Fibroblast of the conjunctiva (primary cell): Measurements from ENCODE around the gene ASAP2.

ENCODE experiments used
- DNase-seq: peaks from one replicate; pipeline ENCODE4 v3.0.0-alpha.2; 2010; ENCODE audit warnings: low read depth

Gene ASAP2

DNA sequence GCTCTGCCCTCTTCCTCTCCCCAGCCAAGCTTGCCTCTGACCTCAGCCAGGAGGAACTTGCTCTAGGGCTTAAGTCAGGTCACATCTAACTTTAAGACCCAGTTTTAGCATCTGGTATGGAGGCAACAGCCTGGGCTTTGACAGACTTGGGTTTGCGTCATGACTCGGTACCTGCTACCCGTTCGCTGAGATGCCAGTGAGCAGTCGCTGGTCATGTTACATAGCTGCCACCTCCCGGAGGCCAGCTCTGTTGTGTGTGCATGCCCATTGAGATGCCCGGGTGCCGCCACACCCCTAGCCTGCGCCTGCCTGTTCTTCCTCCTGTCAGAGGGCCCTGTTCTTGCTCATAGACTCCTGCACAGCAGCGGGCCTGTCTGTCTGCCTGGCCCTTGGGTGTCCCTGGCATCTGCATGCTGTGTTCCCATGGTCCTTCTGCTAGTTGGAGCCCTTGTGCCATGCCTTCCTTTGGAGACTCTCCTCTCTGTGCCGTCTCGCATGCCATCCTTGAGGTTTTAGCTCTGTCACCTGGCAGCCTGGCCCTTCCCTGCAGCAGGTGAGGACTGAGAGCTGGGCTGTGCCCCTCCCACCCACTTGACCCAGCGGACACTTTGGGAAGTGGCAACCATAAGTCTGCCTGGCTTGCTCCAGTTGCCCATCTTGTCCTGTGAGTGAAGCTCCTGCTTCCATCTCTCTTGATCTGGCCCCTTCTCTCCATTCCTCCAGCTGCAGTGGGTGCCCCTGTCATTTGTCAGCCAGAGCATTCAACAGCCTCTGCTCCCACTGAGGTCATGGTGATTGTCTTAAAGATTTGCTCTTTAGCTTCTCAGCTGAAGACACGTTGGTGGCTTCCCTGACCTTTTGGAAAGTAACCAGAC lies 24.9 kb downstream of the ASAP2 start:
- DNase-seq, result no peak

DNA sequence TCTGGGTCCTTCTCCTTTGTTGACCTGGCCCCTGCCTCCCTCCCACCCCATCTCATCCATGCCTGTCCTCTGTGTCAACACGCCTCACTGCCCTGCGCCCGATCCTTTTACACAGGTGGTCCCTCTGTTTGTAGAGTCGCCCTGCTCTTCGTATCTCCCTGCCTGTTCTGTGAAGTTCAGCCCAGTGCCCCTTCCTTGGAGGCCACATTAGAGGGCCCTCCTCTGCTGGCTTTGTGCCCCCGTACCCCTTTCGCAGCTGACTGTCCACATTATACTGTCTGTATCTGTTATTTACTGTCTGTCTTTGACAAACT lies 25.5 kb downstream of the ASAP2 start:
- no peak for DNase-seq

GRCh38 chr2:9232886-9233285 lies 26.3 kb downstream of the ASAP2 start:
- no peak for DNase-seq

GRCh38 chr2:9234680-9235146 lies 28.1 kb downstream of the ASAP2 start:
- DNase-seq, result no peak

DNA sequence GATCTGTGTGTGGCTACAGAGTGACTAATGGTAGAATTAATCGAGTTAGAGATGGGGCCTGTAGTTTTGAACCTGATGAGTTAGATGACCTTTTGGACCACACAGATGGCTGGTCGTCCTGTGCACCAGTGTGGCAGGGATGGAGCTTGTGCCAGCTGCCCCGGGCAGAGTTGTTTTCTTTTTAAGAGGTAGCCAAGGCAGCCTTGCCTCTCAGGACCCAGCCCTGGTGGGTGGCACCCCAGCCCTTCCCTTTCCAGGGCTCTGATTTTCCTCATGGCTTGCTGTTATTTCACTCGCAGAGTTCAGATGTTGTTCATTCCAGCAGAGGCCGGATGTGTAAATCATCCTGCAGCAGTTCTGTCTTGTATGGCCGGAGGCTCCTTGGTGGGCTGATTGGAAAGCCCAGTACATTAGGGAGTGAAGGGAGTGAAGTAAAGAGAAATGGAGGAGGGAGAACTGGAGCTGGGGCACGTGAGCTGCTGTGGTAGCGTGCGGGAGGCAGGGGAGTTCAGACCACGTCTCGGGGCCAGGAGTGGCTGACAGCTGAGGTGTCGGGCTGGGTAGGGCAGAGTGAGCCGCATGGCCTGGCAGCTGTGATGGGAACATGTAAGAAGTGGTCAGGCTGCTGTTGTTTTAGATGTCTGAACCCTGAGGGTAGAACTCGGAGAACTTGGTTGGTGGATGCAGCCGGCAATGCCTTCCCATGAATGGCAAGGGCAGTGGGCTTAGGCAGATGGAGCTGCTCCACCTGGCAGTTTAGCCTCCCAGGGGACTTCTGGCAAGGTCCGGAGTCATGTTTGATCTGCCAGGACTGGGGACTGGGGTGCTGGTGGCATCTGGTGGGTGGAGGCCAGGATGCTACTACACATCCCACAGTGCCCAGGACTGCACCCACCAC lies 28.8 kb downstream of the ASAP2 start:
- no peak for DNase-seq

DNA sequence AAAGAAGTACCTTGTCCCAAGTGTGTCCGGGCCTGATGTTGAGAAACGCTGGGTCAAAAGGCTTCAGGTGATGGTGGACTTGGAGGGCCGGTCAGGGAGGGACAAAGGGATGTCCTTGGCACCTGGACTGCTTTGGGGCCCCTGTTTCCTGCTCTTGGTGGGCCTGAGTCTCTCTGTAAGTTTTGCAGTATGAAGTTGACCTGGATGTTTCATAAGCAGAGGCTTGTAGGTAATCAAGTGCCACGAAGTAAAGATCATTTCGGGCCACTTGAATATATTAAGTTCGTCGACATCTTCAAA lies 29.4 kb downstream of the ASAP2 start:
- DNase-seq, result no peak

DNA sequence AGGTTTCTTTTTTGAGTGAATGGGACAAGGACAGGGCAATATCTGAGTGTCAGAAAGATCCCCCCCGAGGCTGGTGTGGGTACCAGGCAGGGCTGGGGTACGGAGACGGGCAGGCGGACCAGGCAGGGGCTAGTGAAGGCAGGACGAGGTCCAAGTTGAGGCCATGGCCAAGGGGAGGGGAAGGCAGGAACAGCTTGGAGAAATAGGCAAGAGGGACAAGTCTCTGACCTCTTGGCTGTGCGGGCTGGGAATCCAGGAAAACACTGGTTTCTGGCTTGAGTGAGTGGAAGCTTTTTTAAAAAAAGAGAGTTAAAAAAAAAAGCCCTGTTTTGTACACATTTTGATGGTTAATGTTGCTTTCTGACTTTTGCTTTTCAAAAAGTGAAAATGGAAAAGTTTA lies 30.3 kb downstream of the ASAP2 start:
- no peak for DNase-seq

DNA sequence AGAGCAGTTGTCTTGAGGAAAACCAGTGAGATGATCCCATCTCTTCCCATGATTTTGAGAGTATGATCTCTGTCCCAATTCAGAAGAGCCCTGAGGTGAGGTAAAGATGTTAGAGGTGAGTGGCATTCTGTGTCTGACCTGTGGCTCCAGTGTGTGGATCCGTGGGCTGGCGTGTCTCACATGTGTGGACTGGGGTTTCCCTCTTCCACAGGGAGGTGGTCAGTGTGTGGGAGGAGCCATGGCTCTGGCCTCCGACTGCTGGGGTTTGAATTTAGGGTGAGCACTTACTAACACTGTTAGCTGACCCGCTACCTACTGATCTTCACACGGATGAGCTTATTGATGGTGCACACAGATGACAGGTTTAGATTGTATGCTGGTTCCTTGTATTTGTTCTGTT lies 31.2 kb downstream of the ASAP2 start:
- no peak for DNase-seq

GRCh38 chr2:9238591-9239326 lies 32.1 kb downstream of the ASAP2 start:
- peak; percentile 71 for DNase-seq

DNA sequence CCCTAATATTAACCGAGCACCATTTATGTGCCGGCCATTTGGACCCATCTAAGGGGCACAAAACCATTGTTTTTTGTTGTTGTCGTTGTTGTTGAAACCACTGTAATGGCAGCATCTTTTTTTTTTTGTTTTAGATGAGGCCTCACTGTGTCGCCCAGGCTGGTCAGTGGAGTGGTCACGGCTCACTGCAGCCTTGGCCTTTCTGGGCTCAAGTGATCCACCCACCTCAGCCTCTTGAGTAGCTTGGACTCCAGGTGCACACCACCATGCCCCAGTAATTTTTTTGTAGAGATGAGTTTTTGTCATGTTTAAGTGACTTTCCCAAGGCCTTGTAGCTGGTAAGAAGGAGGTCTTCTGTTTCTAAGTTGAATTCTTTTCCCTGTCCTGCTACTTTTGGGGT lies 33.0 kb downstream of the ASAP2 start:
- no peak for DNase-seq

DNA sequence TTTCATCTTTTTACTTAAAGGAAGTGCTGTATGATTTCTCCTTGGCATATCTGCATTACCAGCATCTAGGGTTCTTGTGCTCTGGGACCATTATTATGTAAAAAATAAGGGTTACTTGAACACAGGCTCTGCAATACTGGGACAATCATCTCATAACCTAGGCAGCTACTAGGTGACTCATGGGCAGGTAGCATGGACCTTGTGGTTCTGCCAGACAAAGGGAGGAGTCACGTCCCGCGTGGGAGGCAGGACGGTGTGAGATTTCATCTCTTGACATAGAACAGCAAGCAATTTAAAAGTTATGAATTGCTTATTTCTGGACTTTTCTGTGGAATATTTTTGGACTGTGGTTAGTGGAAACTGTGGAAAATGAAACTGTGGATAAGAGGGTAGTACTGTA lies 34.1 kb downstream of the ASAP2 start:
- DNase-seq, result no peak

DNA sequence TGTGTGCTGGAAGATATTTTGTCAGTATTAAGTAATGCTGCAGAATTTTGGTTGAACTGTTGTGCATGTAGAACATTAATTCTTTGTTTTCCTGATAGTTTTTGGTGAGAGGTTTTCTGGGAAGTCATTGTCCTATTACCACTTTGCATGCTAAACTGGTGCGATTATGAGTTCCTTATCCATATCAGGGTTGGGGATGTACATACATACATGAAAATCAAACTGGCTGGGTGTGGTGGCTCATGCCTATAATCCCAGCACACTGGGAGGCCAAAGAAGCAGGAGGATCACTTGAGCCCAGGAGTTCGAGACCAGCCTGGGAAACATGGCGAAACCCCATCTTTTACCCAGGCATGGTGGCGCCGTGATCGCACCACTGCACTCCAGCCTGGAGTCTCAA lies 34.6 kb downstream of the ASAP2 start:
- no peak for DNase-seq

DNA sequence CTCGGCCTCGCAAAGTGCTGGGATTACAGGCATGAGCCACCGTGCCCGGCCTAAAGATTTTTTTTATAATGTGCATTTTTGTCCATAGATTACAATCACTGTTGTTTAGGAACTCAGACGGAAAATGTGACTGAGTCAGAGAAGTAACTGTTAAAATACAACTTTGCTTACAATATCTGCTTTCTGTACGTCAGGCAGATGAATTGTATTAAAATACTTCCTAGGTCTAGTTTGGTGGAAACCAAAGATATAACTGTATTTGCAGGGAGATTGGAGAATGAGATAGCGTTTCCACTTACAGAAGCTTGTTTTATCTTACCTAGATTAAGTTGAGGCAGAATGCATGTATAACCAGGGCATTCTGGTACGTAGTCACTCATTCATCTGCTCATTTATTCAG lies 36.7 kb downstream of the ASAP2 start:
- no peak for DNase-seq

DNA sequence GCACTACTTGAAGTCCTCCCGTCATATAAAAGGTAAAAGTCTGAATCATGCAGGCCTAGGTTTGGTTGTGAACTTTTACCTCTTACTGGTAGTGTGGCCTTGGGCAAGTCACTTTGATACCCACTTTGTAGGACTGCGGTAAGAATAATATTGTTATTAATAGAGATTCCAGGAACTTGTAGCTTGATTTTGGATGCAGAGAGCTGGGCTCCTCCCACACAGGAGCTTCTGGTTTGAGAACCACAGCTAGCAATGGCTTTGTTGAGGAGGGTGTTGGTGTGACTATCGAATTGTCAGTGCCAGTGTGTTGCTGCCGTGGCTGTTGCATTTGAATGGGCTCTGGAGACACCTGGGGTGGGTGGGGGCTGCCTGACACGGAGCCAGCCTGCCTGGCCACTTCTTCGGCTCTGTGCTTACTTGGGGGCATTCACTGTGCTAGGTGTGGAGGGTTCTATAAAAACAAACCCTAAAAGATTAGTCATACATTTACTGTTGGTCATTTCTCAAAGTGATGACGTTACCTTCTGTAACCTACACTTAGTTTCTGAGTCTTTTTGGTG lies 38.5 kb downstream of the ASAP2 start:
- no peak for DNase-seq

- DNase-seq, result no peak
These were observed 40.6 kb downstream of the ASAP2 start for GRCh38 chr2:9247177-9247576.

- no peak for DNase-seq
These were observed 41.2 kb downstream of the ASAP2 start for GRCh38 chr2:9247786-9248185.

- no peak for DNase-seq
These were observed 41.8 kb downstream of the ASAP2 start for GRCh38 chr2:9248363-9248762.

DNA sequence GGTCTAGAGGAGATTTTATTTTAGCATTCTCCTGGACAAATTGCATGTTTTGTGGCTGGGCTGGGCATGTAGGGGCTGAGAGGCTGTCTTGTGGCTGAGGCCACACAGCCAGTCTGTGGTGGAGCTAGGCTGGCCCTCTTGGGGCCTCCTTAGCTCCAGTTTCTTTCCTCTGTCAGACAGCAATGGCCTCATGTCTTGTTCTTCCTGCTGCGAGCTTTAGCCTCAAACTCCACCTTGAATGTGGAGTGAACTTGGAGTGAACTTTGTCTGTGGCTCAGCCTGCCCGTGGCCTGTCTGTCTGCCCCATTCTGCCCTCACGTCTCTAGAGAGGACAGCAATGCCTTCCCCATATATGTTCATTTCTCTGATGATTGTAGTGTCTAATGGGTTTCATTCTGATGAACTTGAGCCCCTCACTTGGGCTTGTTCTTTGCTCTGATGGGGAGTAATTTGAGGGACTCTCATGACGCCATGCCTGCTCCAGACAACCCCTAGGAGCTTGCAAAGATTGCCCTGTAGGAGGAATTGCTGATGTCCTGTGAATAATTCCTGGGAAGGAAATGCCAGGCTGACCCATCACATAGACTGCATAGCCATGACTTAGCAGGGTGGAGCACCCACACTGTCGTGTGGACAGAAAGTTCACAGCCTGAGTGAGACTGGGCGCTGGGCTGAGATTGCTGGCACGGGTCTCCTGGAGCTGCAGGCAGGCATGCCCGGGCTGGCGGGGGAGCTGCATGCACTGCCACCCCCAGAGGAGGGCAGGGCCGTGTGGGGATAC lies 42.6 kb downstream of the ASAP2 start:
- DNase-seq, result no peak

DNA sequence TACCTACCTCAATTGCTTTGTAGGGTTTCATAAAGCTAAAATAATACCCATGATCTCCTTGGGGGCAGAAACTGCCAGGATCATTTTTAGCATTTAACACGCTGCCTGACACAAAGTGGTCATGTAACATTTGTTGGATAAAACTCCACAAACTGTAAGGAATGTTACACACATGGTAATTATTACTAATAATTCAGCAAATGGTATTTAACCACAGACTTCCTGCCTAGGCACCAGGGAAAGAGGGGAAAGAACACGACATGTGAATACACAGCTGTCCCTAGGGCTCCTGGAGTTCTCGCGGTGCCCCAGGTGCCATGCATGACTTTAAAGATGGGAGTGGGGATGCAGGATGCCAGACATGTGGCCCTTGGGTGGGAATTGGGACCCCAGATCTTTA lies 43.5 kb downstream of the ASAP2 start:
- no peak for DNase-seq

DNA sequence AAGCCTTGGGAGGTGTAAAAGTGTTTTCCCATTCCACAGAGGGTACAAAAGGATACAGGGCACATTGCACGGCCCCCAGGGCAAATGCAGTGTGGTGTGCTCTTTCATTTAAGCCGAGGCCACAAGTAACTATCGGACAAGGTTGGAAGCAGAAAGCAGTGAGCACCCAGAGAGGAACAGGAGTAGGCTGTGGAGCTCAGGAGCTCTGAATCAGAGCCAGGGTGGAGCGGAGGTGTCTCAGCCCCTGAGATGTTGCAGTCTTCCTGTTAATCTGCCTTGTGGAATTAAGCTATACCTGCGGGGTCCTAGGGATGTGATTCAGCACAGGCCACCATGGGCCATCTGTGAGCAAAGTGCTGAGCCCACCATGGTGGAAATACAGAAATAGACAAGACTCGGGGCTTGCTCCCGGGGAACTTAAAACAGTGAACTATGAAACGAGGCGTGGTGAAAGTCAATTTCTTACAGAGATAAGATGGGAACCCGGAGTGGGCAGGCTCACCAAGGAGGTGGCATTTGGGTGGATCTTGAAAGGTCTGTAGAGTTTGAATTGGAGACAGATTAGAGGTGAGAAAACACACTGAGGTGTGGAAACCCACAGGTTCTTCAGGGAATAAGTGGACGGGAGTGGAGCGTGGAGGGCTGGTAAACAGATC lies 44.0 kb downstream of the ASAP2 start:
- no peak for DNase-seq
